GM20000 (cell line): ENCODE measurements around the gene PCID2.

Source experiments
- DNase-seq: peaks from one replicate; pipeline ENCODE4 v3.0.0; 2012; ENCODE audit warnings: low spot score
- TF ChIP-seq, protein P1 (sequence below): IDR thresholded peaks from 2 replicates; pipeline ENCODE4 v1.5.1; 2012; ENCODE audit warnings: mild to moderate bottlenecking, control low read depth; ENCODE audit errors: extremely low read depth, missing control alignments

The PCID2 gene

DNA sequence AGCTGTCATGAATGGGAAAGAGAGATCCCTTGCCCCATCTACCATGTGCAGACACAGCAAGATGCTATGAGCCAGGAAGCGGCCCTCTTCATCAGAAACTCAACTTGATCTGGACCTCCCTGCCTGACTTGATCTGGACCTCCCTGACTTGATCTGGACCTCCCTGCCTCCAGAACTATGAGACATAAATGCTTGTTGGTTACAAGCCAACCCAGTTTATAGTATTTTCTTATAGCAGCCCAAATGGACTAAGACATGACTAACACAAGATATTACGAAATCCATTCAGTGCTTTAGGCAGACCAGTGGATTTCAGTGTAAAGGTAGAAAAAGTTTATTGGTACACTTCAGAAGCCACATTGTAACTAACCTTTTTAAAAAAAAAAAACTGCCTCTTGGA, 15.6 kb downstream of the PCID2 start:
- no peak for DNase-seq
- TF ChIP-seq, protein P1, sequence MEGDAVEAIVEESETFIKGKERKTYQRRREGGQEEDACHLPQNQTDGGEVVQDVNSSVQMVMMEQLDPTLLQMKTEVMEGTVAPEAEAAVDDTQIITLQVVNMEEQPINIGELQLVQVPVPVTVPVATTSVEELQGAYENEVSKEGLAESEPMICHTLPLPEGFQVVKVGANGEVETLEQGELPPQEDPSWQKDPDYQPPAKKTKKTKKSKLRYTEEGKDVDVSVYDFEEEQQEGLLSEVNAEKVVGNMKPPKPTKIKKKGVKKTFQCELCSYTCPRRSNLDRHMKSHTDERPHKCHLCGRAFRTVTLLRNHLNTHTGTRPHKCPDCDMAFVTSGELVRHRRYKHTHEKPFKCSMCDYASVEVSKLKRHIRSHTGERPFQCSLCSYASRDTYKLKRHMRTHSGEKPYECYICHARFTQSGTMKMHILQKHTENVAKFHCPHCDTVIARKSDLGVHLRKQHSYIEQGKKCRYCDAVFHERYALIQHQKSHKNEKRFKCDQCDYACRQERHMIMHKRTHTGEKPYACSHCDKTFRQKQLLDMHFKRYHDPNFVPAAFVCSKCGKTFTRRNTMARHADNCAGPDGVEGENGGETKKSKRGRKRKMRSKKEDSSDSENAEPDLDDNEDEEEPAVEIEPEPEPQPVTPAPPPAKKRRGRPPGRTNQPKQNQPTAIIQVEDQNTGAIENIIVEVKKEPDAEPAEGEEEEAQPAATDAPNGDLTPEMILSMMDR: no peak

DNA sequence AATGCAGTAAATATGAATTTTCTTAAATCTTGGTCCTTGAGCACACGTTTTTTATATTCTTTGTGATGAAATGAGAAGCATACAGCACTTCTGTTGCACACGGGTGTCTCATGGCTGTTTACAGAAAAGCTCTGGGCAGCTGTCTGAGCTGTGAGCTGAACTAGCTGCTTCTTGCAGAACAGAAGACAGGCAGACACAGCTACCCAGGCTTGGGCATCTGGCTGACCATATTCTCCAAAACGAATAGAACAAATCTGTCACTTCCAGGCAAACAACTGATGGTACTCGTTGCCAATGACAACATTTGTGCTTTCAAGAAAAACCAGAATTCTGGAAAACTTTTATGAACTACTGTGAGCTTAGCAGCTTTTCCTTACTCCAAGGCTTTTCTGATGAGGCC, 16.2 kb downstream of the PCID2 start:
- TF ChIP-seq, protein P1: no peak
- no peak for DNase-seq

DNA sequence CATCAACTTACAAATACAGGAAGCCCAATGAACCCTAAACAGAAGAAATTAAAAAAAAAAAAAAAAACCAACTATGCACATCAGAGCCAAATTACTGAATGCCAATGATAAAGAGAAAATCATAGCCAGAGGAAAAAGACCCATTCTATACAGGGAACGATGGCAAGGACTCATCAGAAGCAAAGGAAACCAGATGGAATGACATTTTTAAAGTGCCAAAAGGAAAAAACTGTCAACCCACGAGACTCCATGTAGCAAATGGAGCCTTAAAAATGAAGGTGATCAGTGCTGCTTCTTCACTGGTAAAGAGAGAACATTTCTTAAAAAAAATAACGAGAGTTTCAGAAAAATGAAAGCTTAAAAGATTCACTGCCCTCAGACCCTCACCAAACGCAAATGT, 18.3 kb downstream of the PCID2 start:
- TF ChIP-seq, protein P1: no peak
- DNase-seq: no peak

DNA sequence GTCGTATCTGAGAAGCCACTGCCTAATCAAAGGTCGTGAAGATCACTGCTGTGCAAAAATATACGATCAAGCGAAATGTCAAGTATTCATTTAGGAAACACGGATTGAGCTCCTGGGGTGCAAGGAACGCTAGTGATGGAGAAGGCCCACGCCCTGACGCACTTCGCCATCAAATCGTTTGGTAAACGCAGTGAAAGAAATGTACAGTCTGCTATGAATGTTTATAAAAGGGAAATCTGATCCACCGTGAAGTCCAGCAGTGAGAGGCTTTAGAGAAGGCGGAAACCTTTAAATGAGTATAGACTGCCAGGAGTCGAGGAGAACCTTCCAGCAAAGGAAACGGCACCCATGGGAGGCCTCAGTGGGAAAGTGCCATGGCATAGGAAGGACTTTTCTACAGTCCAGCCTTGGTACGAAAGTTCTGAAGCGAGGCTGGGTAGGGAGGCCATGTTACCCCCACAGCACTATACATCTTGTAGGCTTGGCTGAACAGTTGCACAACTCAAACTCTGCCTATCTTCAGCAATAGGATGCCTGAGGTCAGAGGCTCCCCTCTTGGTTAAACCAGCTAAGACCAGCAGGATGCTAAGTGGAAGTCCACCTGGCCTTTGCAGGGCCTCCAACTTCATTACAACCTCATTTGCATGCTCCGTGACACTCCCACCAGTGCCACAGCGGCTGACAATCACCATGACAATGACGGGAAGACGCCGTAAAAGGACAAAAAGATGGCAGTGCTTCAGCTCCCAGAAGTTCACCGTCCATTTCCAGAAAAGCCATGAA, 20.4 kb downstream of the PCID2 start:
- DNase-seq: no peak
- TF ChIP-seq, protein P1: no peak

DNA sequence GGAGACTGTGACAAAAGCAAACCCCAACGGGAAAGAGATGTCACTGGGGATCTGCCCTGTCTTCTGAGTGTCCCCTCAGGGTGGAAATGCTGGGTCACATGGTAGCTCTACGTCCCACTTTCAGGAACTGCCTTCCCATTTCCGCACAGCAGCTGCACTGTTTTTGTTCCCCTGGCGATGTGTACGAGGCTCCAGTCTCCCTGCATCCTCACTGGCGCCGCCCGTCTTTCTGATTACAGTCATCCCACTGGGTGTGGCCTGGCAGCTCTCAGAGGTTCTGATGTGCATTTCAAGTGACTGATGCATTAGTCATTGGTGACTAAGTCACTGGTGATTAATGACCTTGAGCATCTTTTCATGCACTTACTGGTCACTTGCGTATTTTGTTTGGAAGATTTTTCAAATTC, 21.2 kb downstream of the PCID2 start:
- no peak for DNase-seq
- TF ChIP-seq, protein P1: no peak

DNA sequence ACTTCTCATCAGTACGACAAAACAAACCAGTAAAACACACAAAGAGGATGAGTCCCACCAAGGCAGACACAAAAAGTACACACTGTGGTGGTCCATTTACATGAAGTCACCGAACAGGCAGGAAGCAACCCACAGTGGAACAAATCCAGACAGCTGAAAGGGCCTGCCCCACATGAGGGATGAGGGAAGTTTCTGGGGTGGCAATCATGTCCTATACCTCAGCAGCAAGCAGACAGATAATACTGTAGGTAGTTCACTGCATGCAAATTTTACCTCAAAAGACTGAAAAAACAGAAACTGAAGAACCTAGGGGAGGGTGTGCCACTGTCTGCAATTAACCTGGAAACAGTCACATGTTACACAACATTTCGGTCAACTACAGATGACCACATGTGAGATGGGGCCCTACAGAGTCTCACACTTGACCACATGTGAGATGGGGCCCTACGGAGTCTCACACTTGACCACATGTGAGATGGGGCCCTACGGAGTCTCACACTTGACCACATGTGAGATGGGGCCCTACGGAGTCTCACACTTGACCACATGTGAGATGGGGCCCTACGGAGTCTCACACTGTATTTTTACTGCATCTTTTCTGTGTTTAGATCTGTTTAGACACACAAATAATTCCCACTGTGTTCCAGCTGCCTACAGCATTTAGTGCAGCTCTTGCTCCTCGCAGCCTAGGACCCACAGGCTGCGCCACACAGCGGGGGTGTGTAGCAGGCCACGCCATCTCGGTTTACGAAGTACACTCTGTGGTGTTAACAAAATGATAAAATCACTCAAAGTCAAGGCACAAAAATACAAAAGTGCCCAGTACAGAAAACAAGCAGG, 22.2 kb downstream of the PCID2 start:
- TF ChIP-seq, protein P1: no peak

More for the DNA sequence above, 22.2 kb downstream of the PCID2 start:
- DNase-seq: peak; percentile 79
